Activated naive CD4-positive, alpha-beta T cell treated with anti-CD3 and anti-CD28 coated beads, Interleukin-2, amount 50 U/mL, for 72 hours (primary cell): ENCODE results near the gene TPRG1L. TPM values are rescaled to one million over a fixed set of nuclear protein-coding genes. Genes with fewer than 3 reads are reported as not detected.
A peak's percentile ranks its signal among the peaks of the same experiment; 100 is the strongest.

Experiments
- ATAC-seq, 2 donors: fragments of 150-1000 bp; cut with Tn5 transposase; 2 replicates each; pipeline ENCODE4 v1.10.0; 2021; ENCODE audit warnings: mild to moderate bottlenecking in 2 of 2, moderate library complexity in 2 of 2
- DNase-seq, 2 donors: peaks; one replicate each; pipeline ENCODE4 v3.0.0; 2021 to 2022; ENCODE audit warnings: low spot score in 2 of 2
- H3K27ac Mint-ChIP-seq, 2 donors: one replicate each; pipeline ENCODE4 v1.8.0; 2022; ENCODE audit warnings: mild to moderate bottlenecking in 2 of 2, mixed read lengths in 2 of 2
- H3K36me3 Mint-ChIP-seq, 2 donors: one replicate each; pipeline ENCODE4 v1.8.0; 2022; ENCODE audit warnings: mixed read lengths in 2 of 2
- H3K9me3 Mint-ChIP-seq, 2 donors: one replicate each; pipeline ENCODE4 v1.8.0; 2022; ENCODE audit warnings: mixed read lengths in 2 of 2
- total RNA-seq, 2 donors: library from RNA; stranded (reverse); gene quantifications; one replicate each; pipeline ENCODE4 v1.2.3, GENCODE V29; 2022

TPRG1L gene
- total RNA-seq, 2 donors from 2014 or later, result 6.0 to 10.0 TPM

DNA sequence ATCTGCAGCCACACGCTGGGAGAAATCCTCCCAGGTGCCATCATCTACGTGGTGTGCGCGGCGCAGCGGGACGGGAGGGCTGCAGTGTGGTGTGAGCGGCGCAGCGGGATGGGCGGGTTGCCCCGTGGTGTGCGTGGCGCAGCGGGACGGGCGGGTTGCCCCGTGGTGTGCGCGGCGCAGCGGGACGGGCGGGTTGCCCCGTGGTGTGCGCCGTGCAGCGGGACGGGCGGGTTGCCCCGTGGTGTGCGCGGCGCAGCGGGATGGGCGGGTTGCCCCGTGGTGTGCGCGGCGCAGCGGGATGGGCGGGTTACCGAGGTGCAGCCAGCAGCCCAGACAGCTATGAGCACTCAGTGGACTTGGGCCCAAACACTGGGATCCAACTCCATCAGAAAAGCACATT lies 20.4 kb downstream of the TPRG1L start:
- no peak for ATAC-seq
- Mint-ChIP-seq H3K36me3 (no peaks in the 10 kb centered on the region), H3K27ac (no peak overlapping the region), H3K9me3 (no peaks in the 10 kb centered on the region)
- no peak for DNase-seq

DNA sequence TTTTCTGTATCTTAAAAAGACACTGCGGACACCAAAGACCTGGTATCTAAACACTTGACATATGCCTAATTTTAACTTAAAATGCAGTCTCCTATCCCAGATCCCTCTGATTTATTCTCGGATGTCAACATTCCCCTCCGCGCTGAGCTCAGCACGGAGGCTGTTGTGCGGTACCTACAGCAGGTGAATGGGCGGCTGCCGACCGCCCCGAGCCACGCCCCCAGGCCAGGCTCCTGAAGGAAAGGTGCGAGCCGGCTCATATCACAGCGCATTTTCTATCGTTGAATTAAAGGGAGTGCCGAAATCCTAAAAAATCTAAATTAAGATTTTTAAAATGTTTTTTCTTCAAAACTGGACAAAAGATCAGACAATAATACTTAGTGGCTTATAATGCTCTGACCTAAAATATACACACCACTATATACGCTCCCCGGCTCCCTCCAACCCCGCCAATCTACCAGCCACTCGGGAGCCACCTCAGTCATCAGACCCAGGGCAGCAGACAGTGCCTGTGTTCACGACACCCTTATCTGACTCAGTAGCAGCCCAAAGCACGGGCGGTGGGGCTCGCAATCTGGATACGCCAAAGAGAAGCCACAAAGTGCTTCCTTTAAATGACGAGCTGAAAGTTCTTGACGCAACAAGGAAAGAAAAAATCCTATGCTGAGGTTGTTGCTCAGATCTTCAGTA lies 21.0 kb downstream of the TPRG1L start:
- H3K36me3 Mint-ChIP-seq, result no peaks in the 10 kb centered on the region
- no peak overlapping the region for H3K27ac Mint-ChIP-seq
- ATAC-seq (no peak), DNase-seq (no peak)
- no peaks in the 10 kb centered on the region for H3K9me3 Mint-ChIP-seq

GRCh38 chr1:3646596-3646995 lies 21.8 kb downstream of the TPRG1L start:
- no peaks in the 10 kb centered on the region for H3K36me3 Mint-ChIP-seq
- no peak overlapping the region for H3K27ac Mint-ChIP-seq
- DNase-seq (no peak), ATAC-seq (no peak)
- no peaks in the 10 kb centered on the region for H3K9me3 Mint-ChIP-seq

DNA sequence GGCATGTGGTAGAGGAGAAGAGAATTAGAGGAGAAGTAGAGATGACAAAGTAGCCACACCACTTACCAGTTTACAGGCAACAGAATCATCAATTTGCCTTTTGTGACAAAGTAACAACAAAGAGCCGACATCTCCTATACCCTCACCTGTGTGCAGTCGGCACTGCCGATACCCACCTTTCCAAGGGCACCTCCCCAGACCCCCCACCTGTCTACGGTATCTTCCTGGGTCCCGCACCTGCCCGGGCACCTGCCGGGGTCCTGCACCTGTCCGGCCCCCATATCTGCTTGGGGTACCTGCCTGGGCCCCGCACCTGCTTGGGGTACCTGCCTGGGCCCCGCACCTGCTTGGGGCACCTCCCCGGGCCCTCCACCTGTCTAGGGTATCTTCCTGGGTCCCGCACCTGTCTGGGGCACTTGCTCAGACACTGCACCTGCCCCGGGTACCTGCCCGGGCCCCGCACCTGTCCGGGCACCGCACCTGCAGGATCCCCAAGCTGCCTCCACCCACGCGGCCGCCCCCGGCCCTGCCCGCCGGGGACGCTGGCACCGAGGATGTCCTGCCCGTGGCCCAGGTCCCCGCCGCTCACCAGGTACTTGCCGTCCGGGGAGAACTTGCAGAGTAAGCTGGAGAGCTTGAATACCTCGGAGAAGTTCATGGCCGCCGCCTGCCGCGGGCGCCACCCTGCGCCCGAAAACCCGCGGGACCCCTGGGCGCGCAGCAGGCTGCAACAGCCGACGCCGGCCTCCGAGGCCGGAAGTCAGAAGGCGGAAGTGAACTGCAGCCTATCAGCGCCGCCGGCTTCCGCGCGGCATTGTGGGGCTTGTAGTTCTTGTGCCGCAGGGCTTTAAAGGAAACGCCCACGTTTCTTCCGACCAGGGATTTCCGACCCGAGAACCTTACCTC lies 24.8 kb downstream of the TPRG1L start, which contains the start of gene WRAP73:
WRAP73 (minus strand) TSS at position 762 of the 906 bp plus-strand sequence; CDS start at position 658, 104 bp downstream.
- ATAC-seq (peak; percentile 98), DNase-seq (peak; percentile 84 to 93)
- Mint-ChIP-seq H3K27ac (peak within 1 kb of the TSS; percentile 65 to 78), H3K36me3 (no peaks in the 10 kb centered on the region), H3K9me3 (no peaks in the 10 kb centered on the region)

- DNase-seq (peak in 1 of 2 donors; percentile 21), ATAC-seq (peak in 1 of 2 donors; percentile 1)
- H3K36me3 Mint-ChIP-seq, result no peaks in the 10 kb centered on the region
- no peaks in the 10 kb centered on the region for H3K9me3 Mint-ChIP-seq
- H3K27ac Mint-ChIP-seq, result peak overlapping the region in 1 of 2 donors; percentile 78
These were observed 25.6 kb downstream of the TPRG1L start for GRCh38 chr1:3650248-3651025.

DNA sequence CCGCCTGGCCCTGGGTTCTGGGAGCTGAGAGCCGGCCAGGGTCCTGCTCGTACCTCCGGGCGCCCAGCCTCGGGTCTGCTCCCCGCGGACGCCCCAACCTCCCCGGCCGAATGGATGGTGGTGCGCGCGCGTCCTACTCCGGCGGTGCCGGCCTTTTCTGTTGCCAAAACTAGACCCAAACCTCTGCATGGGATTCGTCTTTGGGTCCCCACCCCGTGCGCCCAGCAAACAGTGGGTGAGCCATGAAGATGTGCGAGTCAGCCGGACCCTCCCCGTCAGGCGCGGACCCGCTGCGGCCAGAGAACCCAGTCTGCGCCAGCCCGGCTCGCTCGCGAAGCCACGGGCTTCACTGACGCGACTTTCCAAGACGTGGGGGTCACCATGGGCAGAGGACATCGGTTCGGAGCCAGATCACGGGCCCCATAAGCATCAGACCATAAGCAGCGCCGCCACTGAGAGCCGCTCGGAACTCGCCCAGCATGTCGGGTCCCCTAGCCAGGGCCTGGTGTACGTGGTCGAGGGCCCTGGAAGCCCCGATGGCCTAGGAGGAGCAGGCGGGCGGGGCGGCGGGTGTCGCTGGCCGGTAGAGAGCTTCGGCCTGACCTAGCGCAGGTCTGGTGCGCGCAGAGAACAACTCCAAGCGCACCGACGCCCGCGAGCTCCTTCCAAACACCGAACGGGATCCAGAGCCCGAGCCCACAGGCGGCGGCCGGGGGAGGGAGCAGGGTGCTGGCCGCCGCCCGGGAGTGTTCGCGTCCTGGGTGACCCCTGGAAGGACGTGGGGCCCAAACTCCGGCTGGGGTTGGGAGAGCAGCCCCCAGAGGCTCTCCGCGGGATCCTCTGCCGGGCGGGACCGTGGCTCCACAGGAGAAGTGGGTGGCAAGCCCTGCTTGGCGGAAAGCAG lies 26.5 kb downstream of the TPRG1L start:
- peak overlapping the region in 1 of 2 donors; percentile 8 for H3K27ac Mint-ChIP-seq
- no peaks in the 10 kb centered on the region for H3K36me3 Mint-ChIP-seq
- no peaks in the 10 kb centered on the region for H3K9me3 Mint-ChIP-seq
- peak in 1 of 2 donors; percentile 21 for DNase-seq
- ATAC-seq, result no peak

DNA sequence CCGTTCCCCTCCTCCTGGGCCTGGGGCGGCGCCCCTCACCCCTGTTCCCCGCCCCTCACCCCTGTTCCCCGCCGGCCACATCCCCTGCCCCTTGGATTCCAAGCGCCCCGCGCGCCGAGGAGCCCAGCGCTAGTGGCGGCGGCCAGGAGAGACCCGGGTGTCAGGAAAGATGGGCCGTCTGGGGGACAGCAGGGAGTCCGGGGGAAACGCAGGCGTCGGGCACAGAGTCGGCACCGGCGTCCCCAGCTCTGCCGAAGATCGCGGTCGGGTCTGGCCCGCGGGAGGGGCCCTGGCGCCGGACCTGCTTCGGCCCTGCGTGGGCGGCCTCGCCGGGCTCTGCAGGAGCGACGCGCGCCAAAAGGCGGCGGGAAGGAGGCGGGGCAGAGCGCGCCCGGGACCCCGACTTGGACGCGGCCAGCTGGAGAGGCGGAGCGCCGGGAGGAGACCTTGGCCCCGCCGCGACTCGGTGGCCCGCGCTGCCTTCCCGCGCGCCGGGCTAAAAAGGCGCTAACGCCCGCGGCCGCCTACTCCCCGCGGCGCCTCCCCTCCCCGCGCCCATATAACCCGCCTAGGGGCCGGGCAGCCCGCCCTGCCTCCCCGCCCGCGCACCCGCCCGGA lies 27.2 kb downstream of the TPRG1L start, which contains the start of gene TP73:
TP73 (plus strand) TSS at position 587 of the 618 bp plus-strand sequence. CDS start 29,850 bp downstream, outside the sequence.
- ATAC-seq (no peak), DNase-seq (peak in 1 of 2 donors; percentile 15)
- Mint-ChIP-seq H3K36me3 (no peaks in the 10 kb centered on the region), H3K27ac (peak within 1 kb of the TSS in 1 of 2 donors; percentile 8), H3K9me3 (no peaks in the 10 kb centered on the region)

- Mint-ChIP-seq H3K27ac (no peak overlapping the region), H3K9me3 (no peaks in the 10 kb centered on the region), H3K36me3 (no peaks in the 10 kb centered on the region)
- DNase-seq (no peak), ATAC-seq (no peak)
These were observed 27.9 kb downstream of the TPRG1L start for GRCh38 chr1:3652548-3653285.

GRCh38 chr1:3653286-3653618 lies 28.4 kb downstream of the TPRG1L start:
- no peak overlapping the region for H3K27ac Mint-ChIP-seq
- H3K9me3 Mint-ChIP-seq, result no peaks in the 10 kb centered on the region
- no peak for ATAC-seq
- H3K36me3 Mint-ChIP-seq, result no peaks in the 10 kb centered on the region
- no peak for DNase-seq

DNA sequence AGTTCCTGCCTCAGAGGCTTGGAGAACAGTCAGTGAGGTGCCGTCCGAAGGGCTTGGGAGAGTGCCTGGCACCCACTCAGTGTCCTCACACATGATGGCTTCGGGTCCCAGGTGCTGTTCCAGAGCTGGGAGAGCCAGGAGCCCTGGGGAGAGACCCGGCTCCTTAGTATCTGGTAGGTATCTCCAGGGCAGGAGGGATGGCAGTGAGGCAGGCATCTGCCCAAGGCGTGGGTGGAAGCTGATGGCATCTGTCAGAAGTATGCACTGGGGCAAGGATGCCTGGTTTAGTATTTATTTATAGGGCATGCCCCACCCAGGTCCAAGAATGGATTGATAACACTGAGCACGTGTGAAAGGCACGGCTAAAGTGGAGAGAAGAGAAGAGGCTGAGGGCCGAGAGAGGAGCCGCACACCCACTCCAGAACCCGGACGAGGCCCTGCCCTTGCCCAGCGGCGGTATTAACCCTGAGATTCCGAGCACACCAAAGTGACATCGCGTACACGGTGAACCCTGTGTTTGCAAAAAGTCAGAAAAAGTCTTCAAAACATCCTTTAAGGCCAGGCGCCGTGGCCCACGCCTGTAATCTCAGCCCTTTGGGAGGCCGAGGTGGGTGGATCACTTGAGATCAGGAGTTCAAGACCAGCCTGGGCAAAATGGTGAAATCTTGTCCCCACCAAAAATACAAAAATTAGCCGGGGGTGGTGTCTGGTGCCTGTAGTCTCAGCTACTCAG lies 29.9 kb downstream of the TPRG1L start:
- H3K27ac Mint-ChIP-seq, result no peak overlapping the region
- ATAC-seq (no peak), DNase-seq (no peak)
- H3K9me3 Mint-ChIP-seq, result no peaks in the 10 kb centered on the region
- no peaks in the 10 kb centered on the region for H3K36me3 Mint-ChIP-seq

DNA sequence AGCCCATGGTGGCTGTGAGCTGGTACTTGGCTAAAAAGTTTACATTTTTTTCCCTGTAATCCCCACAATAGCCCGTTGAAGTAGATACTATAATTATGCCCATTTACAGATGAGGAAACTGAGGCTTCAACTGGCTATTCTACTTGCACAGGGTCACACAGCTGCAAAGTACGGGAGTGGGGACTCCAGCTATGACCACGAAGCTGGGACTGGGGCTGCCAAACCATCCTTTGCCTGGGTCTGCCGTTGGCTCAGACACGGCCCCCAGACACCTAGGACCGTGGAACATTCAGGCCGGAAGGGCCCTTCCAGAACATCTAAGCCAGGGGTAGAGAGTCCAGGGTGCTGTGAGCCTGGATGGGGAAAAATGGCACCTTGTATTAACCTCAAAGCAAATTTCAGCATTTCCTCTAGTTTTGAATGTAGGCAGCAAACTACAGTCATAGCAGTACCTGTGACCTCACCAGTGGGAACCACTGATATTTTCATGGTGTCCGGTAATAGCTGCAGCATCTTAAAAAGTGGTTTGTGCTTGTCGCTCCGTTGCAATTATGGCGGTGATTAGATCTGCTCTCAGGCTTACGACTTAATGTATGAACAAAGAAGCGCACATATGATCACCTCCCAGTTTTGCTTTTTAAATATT lies 31.8 kb downstream of the TPRG1L start:
- Mint-ChIP-seq H3K9me3 (no peaks in the 10 kb centered on the region), H3K27ac (no peak overlapping the region), H3K36me3 (no peaks in the 10 kb centered on the region)
- peak; percentile 56 to 65 for ATAC-seq
- no peak for DNase-seq

- H3K36me3 Mint-ChIP-seq, result no peaks in the 10 kb centered on the region
- H3K27ac Mint-ChIP-seq, result no peak overlapping the region
- no peak for DNase-seq
- ATAC-seq, result peak in 1 of 2 donors; percentile 14
- no peaks in the 10 kb centered on the region for H3K9me3 Mint-ChIP-seq
These were observed 32.3 kb downstream of the TPRG1L start for GRCh38 chr1:3657096-3657475.

DNA sequence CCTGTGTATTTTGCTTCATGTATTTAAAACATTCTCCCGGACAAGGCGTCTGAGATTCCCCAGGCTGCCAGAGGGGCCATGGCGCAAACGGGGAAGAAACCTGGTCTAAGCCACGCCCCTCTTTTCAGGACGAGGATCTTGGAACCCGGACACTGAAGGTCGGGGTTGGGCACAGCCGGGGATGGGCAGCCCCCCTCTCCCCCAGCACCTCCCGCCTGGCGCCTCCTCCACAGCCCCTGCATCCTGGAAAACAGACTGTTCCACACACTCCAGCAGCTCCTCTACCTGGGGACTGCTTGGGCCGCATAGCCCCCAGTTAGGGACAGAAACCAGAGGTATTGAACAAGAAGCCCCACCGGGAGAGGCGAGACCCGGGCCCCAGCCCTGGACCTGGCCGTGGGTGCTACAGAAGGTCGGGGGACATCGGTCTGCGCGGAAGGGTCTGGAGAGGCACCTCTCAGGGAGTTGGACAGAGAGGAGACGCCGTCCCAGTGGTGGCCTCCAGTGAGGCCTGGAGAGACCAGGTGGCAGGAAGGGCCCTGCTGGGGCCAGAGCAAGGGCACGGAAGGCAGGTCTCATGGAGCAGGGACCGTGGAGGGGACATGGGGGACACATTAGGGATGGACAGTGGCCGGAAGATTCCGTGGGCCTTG lies 32.9 kb downstream of the TPRG1L start:
- Mint-ChIP-seq H3K9me3 (no peaks in the 10 kb centered on the region), H3K36me3 (no peaks in the 10 kb centered on the region), H3K27ac (no peak overlapping the region)
- DNase-seq (no peak), ATAC-seq (no peak)

- DNase-seq (no peak), ATAC-seq (no peak)
- no peak overlapping the region for H3K27ac Mint-ChIP-seq
- H3K9me3 Mint-ChIP-seq, result no peaks in the 10 kb centered on the region
- no peaks in the 10 kb centered on the region for H3K36me3 Mint-ChIP-seq
These were observed 33.4 kb downstream of the TPRG1L start for GRCh38 chr1:3658231-3658615.
